Activated CD4-positive, alpha-beta T cell treated with anti-CD3 and anti-CD28 coated beads for 24 hours (primary cell): ENCODE measurements around the gene HSD17B2.

Source experiments
- DNase-seq, 2 donors: peaks; one replicate each; pipeline ENCODE4 v3.0.0-alpha.2; 2020; ENCODE audit warnings: low read depth in 2 of 2

HSD17B2 gene

DNA sequence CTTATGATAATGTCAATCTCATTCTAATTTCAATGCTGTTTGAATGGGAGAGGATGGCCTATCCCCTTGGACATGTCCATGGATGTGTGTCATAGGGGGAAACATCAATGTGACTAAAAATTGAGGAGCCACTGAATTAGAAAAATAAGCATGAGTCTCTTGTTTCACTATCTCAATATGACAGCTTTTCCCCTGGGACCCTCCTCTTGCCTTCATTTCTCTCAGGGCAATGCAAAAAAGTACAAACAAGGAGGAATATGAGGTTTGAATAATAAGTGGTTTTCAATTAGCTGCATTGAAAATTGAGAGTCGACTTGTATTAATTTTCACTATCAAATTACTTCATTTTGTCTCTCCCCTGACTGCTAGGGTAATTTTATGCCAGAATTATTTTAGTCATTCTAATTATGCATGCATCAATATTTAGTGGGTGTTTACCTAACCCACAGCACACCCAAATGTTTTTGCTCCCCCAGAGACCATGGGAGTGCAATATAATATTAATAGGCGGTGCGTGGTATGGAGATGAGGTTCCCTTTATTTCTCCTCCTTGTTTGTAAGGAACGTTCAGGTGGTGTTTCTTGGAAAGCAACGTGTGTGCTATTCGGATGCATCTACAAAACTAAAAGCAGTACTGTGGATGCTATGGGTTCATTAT is 17.0 kb upstream of the HSD17B2 start:
- no peak for DNase-seq

DNA sequence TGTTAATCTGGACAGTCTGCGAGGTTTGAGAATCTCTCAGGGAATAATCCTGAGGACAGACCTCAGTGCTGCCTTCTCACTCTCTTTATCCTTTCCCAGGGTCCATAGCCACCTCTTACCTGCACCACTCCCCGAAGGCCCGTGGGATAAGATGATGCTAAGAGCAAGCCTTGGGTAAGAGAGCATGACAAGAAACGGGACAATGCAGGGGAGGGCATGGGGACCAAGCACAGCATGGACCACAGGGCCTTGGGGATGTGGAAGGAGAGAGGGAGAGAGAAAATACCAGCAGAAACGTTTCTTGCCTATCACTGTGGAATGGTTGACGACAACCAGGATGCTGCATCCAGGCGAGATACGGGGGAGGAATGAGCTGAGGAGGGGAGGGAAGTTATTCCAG is 15.5 kb upstream of the HSD17B2 start:
- no peak for DNase-seq

DNA sequence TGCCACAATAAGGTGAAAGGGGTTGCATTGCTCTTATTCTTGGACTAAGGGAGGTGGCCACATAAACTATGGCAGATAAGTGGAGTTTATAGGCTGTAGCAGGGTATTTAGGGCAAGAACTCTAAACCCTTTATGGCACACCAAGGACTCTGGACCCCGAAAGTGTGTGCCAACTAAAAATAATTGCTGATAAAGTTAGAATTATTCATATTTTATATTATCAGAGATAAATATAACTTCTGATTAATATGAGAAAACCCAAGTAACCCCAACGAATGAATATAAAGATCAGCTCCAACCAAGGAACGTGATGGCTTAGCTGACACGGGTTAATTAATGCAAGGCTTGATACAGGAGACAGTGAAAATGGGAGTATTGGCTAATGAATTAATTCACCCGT is 15.0 kb upstream of the HSD17B2 start:
- DNase-seq, result no peak

DNA sequence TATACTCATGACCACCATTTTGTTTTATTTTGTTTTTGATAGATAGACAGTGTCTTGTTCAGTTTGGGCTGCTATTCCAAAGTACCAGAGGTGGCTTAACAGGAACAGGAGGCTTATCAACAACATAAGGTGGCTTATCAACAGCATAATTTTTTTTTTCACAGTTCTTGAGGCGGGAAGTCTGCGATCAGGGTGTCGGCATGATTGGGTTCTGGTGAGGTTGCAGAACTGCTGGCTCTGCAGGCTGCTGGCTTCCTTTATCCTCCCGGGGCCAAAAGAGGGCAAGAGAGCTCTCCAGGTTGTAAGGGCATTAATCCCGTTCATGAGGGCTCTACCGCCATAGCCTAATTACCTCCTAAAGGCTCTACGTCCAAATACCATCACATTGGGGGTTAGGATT is 11.8 kb upstream of the HSD17B2 start:
- DNase-seq, result no peak

DNA sequence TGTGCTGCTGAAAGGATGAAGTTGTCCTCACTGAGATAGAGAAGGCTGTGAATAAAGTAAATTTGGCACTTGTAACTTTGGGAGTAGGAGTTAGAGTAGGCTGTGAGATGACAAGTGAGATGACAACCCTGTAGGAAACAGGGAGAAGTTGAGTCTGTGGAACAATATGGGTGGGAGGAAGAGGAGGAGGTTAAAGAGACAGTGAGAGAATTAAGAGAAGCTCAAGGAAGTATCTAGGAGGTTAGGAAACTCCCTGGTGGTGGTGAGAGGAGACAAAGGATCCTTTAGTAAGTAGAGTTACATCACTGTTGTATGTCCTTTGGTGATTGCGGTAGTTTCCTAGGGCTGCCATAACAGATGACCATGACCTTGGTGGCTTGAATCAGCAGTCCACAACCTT is 10.7 kb upstream of the HSD17B2 start:
- DNase-seq, result no peak

DNA sequence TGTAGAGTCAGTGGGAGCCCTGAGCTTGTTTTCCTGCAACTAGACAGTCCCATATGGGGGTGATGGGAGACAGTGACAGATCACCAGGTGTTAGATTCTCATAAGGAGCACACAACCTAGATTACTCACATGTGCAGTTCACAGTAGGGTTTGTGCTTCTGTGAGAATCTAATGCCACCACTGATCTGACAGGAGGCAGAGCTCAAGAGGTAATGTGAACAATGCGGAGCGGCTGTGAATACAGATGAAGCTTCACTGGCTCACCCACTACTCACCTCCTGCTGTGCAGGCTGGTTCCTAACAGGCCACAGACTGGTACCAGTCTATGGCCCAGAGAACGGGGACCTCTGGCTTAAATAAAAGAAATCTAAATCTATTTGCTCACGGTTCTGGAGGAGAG is 10.2 kb upstream of the HSD17B2 start:
- DNase-seq, result no peak

DNA sequence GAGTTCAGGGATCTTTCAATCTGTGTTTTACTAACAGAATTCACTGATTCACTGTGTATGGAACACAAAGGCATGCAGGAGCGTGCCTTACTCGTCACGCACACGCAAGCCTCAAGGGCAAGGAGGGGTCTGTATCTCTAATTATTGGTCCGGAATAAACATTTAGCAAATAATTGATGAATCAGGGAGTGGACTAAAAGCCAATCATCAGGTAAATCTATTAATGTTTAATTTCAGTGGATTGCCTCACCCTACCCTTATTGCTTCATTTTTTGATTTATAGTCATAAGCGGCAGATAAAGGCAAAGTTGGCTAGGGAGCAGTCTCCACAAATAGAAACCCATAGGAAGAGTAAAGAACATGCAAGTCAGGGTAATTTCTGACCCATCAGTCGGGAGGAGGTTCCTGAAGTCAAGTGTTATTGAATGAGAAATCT is 7.4 kb upstream of the HSD17B2 start:
- no peak for DNase-seq

DNA sequence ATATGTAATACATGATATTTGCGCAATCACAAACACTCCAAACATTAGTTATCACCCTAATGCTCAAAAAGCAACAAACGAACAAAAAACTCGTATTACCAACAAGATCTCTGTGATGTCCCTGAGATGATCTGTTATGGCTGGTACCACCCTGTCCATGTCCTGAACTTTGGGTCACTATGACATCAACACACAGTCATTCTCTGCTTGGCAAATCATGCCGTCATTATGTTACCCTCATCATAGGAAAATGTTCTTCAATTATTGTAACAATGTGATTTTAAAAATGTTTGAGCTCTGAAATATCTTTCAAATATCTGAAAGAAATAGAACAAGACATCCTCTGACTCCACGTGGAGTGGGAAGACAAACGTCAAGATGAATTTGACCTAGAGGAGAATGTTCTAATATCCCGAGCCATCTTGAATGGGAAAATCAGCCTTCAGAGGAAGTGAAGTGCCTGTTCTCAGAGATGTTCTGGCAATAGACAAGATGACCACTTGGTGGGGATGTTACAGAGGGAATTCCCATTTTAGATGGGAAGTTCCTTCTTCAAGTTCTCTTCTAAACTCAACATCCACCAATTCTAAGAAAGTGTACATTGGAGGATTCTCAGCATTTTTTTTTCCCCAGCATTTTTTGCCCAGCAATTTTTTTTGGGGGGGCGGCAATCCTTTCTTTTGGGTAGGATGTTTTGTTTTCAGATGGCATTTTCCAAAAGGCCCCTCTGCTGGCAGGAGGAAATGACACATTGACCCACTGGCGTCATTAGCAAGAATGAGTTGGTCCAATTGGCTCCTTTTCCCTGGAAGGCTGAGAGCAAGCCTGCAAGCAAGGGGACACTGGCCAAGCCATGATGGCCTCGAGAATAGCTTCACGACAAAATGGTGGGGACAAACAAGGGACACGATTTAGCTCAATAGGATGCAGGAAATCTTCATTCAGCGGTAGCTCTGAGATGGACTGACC is 3.7 kb upstream of the HSD17B2 start:
- no peak for DNase-seq

DNA sequence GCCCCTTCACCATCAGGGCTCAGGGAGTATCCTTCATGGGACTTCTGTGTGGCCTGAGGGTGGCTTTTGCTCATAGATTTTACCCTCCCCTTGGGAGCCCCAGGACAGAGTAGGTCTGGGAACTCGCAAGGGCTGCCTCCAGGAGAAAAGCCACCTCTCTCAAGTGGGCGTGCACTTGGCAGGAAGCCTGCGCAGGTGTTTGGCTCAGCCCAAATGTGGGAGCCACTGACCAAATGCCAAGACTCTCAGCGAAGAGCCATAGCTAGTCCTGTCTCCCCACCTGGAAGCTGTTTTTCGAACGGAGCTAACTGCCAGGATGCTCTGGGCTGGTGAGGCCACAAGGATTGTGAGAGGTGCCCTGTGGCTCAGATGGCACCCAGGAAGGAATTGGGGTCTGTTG is 2.0 kb upstream of the HSD17B2 start:
- DNase-seq, result no peak

DNA sequence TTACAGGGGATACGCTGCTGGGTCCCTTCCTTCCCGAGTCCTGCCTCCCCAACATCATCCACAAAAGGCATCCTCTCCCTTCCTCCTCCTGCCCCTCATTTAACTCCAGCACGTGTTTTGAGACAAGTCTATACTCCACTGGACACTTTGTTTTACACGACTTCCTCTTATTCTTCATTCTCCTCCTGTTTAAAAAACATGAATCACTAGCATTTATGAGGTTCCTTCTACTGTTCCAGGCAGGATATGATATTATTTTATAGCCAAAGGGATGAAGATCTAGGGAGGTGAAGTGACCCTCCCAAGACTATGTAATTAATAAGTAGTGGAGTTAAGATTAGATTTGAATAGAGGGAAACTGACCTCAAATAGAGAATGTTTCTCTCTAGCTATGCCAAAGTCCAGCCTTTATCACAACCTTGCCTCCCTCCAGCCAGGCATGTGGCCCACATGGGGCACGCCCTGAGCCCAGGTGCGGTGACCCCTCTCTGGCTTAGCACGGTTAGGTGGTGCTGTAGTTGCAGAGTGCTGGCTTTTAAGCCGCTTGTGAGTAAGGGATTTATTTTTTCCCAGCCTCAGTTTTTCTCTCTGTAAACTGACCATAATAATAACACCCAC is 1.3 kb upstream of the HSD17B2 start:
- no peak for DNase-seq

DNA sequence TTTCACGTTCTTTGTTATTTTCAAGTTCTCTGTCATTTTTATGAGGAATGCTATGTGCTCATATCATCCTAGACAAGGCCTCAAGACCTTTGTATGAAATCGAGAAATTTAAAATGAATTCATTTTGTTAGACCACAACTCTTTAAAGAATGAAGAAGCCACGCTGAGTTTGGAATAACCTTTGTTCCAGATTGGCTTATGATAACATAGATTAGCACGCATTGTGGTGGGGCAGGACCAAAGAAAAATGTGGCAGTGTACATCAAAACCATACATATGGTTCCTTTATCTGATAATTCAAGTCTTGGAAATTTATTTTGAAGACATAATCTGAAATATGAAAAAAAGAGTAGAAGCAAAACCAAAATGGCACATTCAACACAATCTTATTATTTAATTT is 2.2 kb downstream of the HSD17B2 start:
- DNase-seq, result no peak

DNA sequence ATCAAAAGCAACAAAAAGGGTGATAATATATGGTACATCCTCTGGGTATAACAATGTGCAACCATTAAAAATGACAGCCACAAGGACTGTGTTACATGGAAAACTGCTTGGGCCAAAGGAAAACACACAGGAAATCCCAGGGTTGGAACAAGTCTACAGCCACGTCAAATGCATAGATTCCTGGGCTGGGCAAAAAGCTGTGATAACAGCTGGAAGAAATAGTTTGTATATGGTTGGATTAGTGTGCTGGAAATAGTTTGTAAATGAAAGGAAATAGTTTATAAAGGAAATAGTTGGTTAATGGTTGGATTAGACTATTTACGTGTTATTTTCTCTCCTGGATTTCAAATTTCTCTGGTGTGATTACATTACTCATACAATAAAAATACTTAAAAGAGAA is 2.6 kb downstream of the HSD17B2 start:
- DNase-seq, result no peak

DNA sequence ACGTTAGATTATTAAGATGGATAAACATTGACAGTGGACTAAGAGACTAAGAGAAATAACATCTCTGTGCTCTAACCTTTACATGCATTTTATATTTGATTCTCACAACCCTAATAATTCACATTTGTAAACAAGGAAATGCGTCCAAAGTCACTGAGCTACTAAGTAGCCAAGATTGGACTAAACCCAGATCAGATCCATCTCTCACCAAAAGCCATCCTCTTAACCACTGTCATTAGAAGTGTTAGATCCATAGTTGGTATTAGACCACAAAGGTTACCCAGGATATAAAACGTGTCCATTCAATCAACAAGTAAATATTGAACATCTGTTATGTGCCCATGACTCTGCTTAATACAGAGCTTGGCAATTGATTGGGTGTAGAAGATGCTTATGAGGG is 5.2 kb downstream of the HSD17B2 start:
- no peak for DNase-seq

DNA sequence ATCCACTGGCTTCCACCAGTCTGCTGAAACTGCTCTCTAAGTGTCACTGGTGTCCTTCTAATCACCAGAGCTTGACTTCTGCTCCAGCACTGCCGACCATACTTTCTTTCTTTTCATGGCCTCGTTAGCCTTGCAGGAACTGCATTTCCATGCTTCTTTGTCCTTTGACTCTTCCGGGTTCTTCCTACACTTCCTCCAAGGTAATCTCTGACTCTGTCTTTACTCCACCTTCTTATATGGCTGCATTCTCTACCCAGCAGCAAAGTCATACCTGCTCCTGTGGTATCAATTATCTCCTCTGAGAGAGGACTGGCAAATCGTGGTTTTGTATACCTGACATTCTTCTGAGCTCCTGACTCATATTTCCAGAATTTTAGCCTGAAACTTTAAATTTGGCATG is 6.5 kb downstream of the HSD17B2 start:
- no peak for DNase-seq

DNA sequence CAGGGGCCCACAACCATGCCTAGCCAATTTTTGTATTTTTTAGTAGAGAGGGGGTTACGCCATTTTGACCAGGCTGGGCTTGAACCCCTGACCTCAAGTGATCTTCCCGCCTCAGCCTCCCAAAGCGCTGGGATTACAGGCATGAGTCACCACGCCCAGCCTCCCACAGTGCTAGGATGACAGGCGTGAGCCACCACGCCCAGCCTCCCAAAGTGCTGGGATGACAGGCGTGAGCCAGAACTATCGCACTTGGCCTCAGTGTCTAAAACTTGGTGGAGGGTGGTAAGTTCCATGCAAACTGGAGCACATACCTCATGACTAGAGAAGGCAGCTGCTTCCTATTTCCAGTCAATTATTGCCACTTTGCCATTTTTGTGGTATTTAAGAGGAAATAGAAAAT is 7.1 kb downstream of the HSD17B2 start:
- DNase-seq, result no peak

DNA sequence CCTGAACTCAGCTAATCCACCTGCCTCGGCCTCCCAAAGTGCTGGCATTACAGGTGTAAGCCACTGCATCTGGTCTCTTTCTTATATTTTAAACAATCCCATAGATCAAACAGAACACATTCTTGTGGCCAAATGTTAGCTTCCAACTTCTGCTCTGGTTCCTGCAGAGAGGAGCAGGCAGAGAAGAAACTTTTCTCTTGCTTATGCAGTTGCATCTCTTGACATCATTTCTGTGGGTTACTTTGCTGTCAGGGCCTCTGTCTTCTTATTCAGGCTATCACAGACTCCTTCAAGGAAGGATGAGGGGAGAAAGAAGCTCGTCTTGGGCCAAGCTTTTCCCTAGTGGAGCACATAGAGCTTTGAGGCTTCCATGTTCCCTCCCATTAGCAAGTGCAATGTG is 7.8 kb downstream of the HSD17B2 start:
- no peak for DNase-seq

DNA sequence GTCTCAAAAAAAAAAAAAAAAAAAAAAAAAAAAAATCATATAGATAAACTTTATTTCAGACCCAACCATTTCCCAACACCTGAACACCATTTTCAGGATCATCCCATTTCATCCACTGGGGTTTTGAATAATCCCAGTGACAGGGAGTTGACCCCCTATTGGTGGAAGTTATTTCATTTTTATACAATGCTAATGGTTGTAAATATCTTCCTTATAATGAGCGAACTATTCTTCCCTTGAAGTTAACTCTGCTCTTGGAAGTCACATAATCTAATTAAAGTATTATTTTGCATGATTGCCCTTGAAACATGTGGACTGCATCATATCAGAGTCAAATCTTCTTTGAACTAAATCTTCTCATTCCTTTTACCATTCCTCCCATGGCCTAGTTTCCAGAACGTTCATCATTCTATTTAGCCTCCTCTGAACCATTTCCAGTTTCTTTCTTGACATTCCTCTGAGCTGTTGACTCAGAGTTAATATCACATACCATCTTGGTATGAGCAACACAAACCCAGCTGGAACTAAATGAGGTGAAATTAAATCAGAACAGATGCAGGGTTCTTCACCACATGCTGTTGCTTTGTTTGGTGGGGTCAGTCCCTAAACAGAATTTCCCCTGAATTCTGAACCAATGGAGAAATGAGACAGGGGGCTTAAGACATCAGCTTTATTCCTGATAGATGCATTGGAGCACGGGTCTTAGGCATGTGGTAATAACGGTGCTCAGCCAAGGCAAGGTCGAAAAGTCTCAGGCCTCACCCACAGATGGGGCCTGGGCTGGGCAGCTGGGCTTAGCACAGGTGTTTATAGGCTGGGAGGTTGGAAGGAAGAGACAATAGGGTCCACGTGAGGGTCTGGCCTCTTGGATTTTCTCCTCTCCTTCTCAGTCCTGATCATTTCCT is 8.9 kb downstream of the HSD17B2 start:
- no peak for DNase-seq

DNA sequence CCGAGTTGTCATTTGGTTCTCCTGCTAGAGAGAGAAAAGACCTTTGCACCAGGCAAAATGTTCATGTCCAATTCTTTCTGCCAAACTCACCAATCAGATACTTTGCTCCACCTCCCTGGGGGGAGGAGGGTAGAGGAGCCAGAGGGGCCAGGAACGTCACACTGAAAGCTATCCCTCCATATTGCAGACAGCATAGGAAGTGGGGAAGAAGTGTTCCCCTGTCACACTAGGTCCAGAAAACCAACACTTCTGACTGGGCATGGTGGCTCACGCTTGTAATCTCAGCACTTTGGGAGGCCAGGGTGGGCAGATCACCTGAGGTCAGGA is 9.5 kb downstream of the HSD17B2 start:
- DNase-seq, result no peak

DNA sequence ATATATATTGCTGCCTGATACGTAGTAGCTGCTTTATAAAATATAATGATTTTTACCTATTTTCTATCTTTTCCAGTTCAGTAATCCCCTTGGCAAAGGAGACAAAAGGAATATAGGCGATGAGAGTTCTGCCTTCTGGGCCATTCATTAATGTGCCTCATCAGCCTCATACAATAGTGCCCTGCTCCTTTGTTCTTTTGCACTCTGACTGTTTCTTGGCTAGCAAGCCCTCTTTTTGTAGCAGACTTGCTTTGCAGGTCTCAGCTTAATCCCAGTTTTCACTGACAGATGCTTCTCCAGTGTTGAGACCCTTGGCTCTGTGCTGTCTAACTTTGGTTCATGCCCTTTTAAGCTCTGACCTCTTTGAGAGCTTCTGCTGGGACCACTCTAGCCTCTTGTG is 10.4 kb downstream of the HSD17B2 start:
- DNase-seq, result no peak

DNA sequence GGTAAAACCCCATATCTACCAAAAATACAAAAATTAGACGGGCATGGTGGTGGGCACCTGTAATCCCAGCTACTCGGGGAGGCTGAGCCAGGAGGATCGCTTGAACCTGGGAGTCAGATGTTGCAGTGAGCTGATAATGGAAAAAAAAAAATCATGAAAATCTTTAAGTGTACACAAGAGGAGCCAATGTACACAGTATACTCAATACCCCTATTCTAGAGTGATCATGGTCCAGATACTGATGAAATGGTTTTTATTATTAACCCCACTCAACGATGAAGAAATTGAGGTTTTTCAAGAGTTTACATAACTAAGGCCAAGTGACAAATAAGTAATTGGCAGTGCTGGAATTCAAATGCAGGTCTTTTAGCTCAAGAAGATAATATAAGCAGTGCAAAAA is 11.5 kb downstream of the HSD17B2 start:
- no peak for DNase-seq

DNA sequence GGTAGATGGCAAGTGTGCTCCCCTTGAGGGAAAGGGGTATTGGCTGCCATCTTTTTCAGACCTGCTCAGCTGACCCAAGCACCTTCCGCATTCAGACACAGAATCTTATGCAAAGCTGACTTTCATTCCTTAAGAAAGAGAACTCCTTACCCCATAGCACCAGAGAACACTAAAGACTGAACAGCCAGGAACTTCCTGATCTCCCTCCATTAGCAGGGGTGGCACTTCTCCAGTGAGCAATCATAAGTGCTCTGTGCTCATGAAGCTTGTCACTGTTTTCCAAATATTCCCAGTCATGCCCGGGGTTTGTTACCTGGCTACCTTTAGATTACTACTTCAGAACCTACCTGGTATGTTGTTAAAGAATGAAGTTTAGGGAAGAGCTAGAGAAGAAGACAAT is 11.9 kb downstream of the HSD17B2 start:
- no peak for DNase-seq

DNA sequence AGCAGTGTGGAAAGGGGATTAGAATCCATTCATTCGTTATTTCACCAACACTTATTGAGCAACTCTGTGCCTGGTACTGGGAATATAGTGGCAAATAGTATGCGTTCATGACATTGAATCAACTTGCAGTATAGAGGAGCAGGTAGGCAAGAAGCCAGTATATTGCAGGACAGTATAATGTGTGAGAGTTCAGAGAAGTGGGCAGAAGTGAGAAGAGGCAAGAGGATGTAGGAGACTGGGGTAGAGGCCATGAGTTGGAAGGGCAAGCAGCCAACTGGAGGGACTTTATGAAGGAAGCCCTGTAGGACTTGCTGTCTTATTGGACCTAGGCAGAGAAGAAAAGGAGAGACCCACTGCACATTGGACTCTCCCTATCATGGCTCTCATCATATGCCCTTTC is 12.3 kb downstream of the HSD17B2 start:
- DNase-seq, result no peak
